ENCODE data around the gene CPOX.
A peak's percentile ranks its signal among the peaks of the same experiment; 100 is the strongest.

Gene CPOX

DNA sequence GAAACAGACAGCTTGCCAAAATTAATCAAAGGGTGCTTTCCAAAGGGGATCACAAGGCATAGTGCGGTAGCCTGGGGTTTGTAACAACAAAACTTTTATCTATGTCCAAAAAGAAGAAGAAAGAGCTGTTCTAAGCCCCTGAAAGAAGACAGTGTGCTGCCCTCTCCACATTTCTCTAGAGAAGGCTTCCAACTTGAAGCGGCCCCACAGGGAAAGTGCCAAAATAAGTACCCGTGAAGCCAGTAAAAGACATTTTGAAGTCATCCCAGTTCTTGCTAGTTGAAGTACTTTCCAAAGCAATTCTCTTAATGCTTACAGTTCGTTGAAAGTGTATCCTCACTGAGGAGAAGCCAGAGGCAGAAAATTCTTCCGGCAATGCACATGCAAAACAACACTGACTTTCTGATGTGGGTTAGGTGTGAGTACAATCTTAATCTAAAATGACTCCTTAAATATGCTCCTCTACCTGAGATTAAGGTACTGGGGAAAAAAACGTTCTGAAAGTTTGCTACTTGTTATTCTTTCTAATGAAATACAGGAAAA lies 40.3 kb downstream of the CPOX start:
- DNase-seq (no peak), ATAC-seq (replicated peaks) (no peak)
- Mint-ChIP-seq H3K36me3 (ENCODE audit: insufficient read depth) (peaks cover 3% of the 10 kb centered on the region), H3K9me3 (no peaks in the 10 kb centered on the region), H3K27me3 (no peaks in the 10 kb centered on the region), H3K27ac (peak overlapping the region; percentile 74 to 97), H3K4me3 (peak overlapping the region; percentile 48 to 77), H3K4me1 (ENCODE audit: low read depth in 2 of 2) (peaks cover 44 to 78% of the 10 kb centered on the region in 2 donors)

DNA sequence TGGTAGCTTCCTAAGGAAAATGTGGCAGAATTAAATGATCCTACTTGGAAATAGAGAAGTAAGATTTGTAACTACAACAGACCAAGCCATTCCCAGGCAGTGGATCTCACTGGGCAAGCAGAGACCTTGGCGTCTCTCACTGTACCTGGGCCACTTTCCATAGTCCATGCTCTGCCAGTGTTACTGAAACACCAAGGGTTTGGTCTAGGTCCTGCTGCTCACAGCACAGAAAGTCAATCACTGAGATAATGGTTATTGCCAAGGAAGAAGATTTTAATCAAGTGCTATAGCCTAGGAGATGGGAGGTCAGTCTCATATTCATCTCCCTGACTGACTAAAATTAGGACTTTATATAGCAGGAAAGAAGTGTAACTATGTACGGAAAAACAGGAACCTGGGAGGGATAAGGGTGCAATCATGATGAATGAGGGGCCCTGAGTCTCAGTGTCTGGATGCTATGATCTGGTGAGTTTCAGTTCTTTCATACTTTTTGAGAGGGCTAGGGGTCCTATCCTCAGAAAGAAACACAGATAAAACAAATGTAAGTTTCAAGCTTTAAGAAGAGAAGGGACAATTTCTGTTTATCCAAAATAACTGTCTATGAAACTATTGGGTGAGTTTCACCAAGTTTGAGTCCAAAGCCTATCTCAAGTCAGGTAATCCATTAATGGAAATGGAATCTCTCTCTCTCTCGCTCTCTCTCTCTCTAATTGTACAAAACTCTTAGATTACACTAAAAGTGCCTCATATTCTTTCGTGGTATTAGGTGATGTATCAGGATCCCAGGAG lies 41.0 kb downstream of the CPOX start:
- DNase-seq, result no peak
- Mint-ChIP-seq H3K9me3 (no peaks in the 10 kb centered on the region), H3K36me3 (ENCODE audit: insufficient read depth) (peaks cover 3% of the 10 kb centered on the region), H3K27ac (peak overlapping the region; percentile 74 to 97), H3K4me3 (peak overlapping the region; percentile 48 to 77), H3K27me3 (no peaks in the 10 kb centered on the region), H3K4me1 (ENCODE audit: low read depth in 2 of 2) (peaks cover 40 to 72% of the 10 kb centered on the region in 2 donors)
- no peak for ATAC-seq (replicated peaks)

DNA sequence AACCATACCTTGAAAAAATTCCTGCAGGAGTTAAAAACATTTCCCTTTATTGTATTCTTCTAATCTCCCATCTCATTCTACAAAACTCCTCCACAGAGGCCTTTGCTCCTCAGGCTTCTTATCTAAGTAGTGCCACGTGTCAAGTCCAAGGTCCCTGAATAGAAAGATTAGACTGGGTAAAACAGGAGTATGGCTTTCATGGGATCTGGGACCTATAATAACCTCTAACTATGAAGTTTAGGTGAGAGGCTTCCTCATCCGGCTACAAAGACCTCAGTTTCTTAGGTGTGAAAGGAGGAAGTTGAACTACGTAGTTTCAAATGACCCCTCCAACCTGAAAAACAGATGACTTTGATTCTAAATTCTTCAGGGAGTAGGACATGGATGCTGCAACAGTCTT lies 41.7 kb downstream of the CPOX start:
- H3K4me1 Mint-ChIP-seq (ENCODE audit: low read depth in 2 of 2), result peaks cover 34 to 65% of the 10 kb centered on the region in 2 donors
- DNase-seq (no peak), ATAC-seq (replicated peaks) (peak; percentile 39)
- no peaks in the 10 kb centered on the region for H3K9me3 Mint-ChIP-seq
- H3K36me3 Mint-ChIP-seq (ENCODE audit: insufficient read depth), result peaks cover 3% of the 10 kb centered on the region
- H3K4me3 Mint-ChIP-seq, result peak overlapping the region; percentile 41 to 77
- peak overlapping the region; percentile 58 to 97 for H3K27ac Mint-ChIP-seq
- no peaks in the 10 kb centered on the region for H3K27me3 Mint-ChIP-seq

DNA sequence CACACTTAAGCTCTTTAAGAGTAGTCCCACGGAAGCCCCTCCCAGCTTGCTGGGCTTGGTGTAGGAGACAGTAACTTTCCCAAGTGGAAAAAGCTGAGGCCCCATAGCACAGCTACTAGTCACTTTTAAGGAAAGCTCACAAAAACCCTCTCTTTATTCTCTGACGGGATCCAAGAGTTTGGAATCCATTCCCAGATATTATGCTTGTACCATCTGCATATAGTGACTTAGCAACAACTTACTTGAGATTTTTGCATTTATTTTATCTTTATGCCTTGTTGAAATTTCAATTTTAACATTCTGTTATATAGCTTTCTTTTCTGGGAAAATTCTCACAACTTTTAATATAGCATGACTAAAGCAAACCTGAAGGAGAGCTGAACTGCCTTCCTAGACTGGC lies 42.2 kb downstream of the CPOX start:
- DNase-seq, result no peak
- Mint-ChIP-seq H3K4me3 (peak overlapping the region in 1 of 2 donors; percentile 77), H3K27ac (peak overlapping the region; percentile 58 to 97), H3K36me3 (ENCODE audit: insufficient read depth) (peaks cover 3% of the 10 kb centered on the region), H3K9me3 (no peaks in the 10 kb centered on the region), H3K4me1 (ENCODE audit: low read depth in 2 of 2) (peaks cover 29 to 60% of the 10 kb centered on the region in 2 donors), H3K27me3 (no peaks in the 10 kb centered on the region)
- no peak for ATAC-seq (replicated peaks)

DNA sequence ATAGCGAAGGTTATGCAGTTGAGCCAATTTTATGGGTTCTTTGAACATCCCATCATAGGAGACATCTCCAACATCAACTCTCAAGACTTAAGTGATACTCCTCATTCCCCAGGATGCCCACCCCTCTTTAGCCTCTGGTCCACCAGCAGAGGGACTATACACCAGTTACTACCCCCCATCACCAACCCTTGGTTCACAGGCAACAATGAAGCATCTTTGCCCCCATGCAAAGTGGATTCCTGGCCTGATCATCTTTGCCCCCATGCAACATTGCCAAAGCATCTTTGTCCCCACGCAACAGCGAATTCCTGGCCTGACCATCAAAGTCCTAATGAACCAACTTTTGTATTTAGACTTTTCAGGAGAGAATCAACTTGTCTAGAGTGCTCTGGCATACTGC lies 42.6 kb downstream of the CPOX start:
- ATAC-seq (replicated peaks) (no peak), DNase-seq (no peak)
- no peak overlapping the region for H3K4me3 Mint-ChIP-seq
- no peaks in the 10 kb centered on the region for H3K9me3 Mint-ChIP-seq
- H3K36me3 Mint-ChIP-seq (ENCODE audit: insufficient read depth), result peaks cover 3% of the 10 kb centered on the region
- H3K4me1 Mint-ChIP-seq (ENCODE audit: low read depth in 2 of 2), result peaks cover 26 to 56% of the 10 kb centered on the region in 2 donors
- no peaks in the 10 kb centered on the region for H3K27me3 Mint-ChIP-seq
- peak overlapping the region in 1 of 2 donors; percentile 97 for H3K27ac Mint-ChIP-seq

DNA sequence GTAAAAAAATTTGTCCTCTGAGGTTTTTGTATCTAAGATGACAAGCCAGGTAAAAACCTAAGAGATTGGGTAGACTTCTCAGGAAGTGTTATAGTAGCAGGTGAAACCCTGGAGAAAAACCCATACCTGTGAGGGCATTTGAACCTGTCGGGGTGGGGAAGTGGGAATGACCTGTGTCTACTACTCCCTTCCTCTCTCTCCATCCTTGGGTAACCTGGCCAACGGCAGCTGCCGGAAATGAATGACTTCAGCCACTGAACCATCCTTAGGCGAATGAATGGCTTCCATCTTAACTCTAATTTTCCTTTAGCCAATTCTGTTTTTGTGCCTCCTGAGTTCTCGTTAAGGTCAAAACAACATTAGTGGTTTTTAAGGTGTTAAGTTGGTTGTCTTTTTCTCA lies 44.9 kb downstream of the CPOX start:
- Mint-ChIP-seq H3K4me3 (peak overlapping the region in 1 of 2 donors; percentile 41), H3K9me3 (no peaks in the 10 kb centered on the region), H3K4me1 (ENCODE audit: low read depth in 2 of 2) (peaks cover 23 to 37% of the 10 kb centered on the region in 2 donors), H3K36me3 (ENCODE audit: insufficient read depth) (no peaks in the 10 kb centered on the region), H3K27ac (peak overlapping the region in 1 of 2 donors; percentile 79), H3K27me3 (no peaks in the 10 kb centered on the region)
- no peak for ATAC-seq (replicated peaks)
- DNase-seq, result no peak

DNA sequence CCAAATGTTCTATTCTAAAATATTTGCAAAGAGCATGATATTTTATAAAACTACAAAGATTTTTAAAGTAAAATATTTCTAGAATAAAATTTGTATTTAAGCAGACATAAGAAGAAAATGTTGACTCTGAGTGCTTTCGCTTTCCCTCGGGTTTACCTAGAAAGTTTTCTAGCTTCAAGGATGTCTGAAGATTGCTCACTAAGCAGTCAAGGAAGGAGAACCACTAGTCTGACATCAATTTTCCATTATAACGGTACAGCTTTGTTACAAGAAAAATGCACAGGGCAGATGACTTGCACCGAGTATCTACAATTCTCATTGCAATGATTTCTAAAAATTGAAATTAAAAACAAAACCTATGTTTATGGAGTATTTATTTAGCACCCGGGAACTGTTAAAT lies 47.5 kb downstream of the CPOX start:
- H3K36me3 Mint-ChIP-seq (ENCODE audit: insufficient read depth), result no peaks in the 10 kb centered on the region
- ATAC-seq (replicated peaks) (peak; percentile 63), DNase-seq (no peak)
- peak overlapping the region in 1 of 2 donors; percentile 27 for H3K4me3 Mint-ChIP-seq
- H3K4me1 Mint-ChIP-seq (ENCODE audit: low read depth in 2 of 2), result peaks cover 7 to 20% of the 10 kb centered on the region in 2 donors
- no peaks in the 10 kb centered on the region for H3K27me3 Mint-ChIP-seq
- peak overlapping the region; percentile 4 to 17 for H3K27ac Mint-ChIP-seq
- no peaks in the 10 kb centered on the region for H3K9me3 Mint-ChIP-seq

DNA sequence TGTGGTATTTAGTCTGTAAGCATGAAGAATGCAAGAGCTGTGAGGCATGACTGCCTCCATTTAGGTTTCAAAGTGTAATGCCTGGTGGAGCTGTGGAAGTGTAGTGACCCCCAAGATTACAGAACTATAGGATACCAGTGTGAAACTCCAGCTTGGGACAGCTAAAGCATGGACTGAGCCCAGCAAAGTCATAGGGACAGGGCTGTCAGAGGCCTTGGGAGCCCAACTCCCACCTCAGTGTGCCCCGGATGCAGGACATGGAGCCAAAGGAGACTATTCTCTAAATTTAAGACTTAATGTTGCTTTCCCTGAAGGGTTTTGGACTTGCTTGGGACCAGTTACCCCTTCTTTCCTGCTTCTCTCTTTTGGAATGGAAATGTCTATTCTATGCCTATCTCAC lies 50.8 kb downstream of the CPOX start:
- H3K9me3 Mint-ChIP-seq, result no peaks in the 10 kb centered on the region
- no peaks in the 10 kb centered on the region for H3K36me3 Mint-ChIP-seq (ENCODE audit: insufficient read depth)
- DNase-seq (no peak), ATAC-seq (replicated peaks) (no peak)
- H3K27me3 Mint-ChIP-seq, result no peaks in the 10 kb centered on the region
- H3K4me1 Mint-ChIP-seq (ENCODE audit: low read depth in 2 of 2), result peaks cover 5 to 15% of the 10 kb centered on the region in 2 donors
- H3K4me3 Mint-ChIP-seq, result no peak overlapping the region
- peak overlapping the region in 1 of 2 donors; percentile 54 for H3K27ac Mint-ChIP-seq

DNA sequence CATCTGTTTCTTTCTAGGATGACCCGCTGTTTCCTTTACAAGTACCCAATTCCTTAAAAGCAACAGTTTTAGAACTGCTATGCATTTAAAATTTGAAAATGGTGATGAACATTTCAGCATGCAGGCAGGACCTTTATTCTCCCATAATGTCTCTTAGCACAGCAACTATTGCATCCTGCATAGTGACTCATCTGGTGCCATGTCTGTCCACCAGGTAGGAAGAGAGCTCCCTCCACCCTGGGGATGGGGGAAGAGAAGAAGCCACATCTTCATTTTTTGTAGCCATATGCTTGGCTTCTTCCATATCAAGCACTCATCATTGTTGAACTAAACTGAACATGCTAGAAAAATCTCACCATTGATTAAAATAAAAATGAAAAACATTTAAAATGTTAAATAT lies 51.7 kb downstream of the CPOX start:
- ATAC-seq (replicated peaks) (no peak), DNase-seq (no peak)
- Mint-ChIP-seq H3K9me3 (no peaks in the 10 kb centered on the region), H3K4me1 (ENCODE audit: low read depth in 2 of 2) (peaks cover 5 to 15% of the 10 kb centered on the region in 2 donors), H3K27ac (peak overlapping the region in 1 of 2 donors; percentile 28), H3K27me3 (no peaks in the 10 kb centered on the region), H3K36me3 (ENCODE audit: insufficient read depth) (no peaks in the 10 kb centered on the region), H3K4me3 (no peak overlapping the region)

DNA sequence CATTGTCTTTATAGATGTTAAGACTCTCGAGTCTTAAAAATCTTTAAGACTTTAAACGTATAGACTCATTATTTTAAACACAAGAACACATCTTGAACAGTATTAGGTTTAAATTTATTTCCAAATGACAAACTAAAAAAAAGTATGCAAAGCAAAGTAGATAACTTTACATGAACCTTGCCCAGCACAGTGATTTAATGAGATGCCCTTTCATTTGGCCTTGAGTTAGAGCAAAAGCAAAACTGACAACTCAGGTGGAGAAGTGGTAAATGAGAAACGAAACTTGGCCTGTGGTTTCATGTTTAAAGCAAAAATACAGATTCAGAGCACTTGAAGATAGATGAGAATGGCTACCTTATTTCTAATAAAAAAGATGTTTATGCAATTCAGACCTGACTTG lies 53.1 kb downstream of the CPOX start:
- H3K4me3 Mint-ChIP-seq, result peak overlapping the region in 1 of 2 donors; percentile 11
- H3K9me3 Mint-ChIP-seq, result no peaks in the 10 kb centered on the region
- peak overlapping the region in 1 of 2 donors; percentile 82 for H3K27ac Mint-ChIP-seq
- ATAC-seq (replicated peaks), result peak; percentile 62
- no peak for DNase-seq
- no peaks in the 10 kb centered on the region for H3K27me3 Mint-ChIP-seq
- no peaks in the 10 kb centered on the region for H3K36me3 Mint-ChIP-seq (ENCODE audit: insufficient read depth)
- H3K4me1 Mint-ChIP-seq (ENCODE audit: low read depth in 2 of 2), result peaks cover 4 to 18% of the 10 kb centered on the region in 2 donors

DNA sequence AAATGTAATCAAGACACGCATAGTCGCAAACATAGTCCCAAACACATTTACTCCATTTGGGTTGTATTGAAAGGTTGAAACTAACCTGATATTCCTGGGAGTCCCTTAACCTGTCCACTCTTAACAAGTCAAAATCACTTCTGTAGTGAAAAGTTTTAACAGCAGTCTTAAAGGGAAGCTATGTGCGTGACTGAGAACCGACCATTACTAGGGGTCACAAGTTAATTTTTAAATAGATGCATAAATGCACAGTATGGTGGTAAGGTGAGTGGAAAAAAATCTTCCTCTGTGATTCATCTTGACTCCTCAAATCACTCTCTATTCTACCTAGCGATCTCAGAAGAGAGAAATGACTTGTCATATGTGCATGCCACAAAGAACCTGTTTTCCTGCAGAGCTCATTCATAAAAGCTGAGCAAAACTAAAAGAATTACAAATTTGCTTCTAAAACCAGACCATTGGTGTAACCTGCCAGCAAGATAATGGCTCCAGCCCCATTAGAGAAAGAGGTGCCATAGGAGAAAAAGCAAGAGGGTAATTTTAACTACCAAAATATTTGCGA lies 56.9 kb downstream of the CPOX start:
- Mint-ChIP-seq H3K36me3 (ENCODE audit: insufficient read depth) (no peaks in the 10 kb centered on the region), H3K27ac (no peak overlapping the region), H3K27me3 (no peaks in the 10 kb centered on the region), H3K4me1 (ENCODE audit: low read depth in 2 of 2) (peaks cover 4 to 10% of the 10 kb centered on the region in 2 donors), H3K9me3 (no peaks in the 10 kb centered on the region), H3K4me3 (peak overlapping the region in 1 of 2 donors; percentile 45)
- ATAC-seq (replicated peaks) (no peak), DNase-seq (no peak)

DNA sequence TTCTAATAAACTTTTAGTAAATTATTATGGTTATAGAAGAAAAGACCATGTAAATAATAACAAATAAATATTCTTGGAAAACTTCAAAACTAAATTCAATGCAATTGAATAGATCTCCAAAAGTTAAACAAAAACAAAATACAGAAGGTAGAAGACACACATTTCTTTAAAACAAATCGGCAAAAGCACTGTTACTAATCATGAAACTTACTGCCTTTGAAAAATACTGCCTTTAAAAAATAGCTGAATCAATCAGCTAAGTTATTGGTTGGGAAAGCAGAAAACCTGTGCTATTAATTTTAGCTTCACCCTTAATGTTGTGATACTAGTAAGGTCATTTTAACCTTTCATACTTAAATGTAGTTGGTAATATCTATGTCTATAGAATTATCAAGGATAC lies 58.7 kb downstream of the CPOX start:
- no peak overlapping the region for H3K4me3 Mint-ChIP-seq

DNA sequence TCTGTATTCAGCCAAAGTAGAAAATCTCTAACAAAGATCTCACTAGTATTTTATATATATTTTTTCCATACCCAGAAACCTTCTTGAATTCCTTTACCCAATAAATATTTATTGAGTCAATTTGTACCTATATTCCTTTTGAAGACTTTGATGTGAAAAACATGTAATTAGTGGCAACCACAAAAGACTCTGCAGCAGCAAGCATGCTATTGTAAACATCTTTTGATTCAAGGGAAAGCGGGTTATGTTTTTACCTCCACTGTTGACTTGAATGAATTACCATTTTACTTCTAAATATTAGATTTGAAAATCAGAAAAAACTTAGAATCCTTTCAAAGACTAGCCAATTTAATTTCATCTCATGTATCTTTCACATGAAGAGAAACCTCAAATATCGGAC lies 59.2 kb downstream of the CPOX start:
- Mint-ChIP-seq H3K4me1 (ENCODE audit: low read depth in 2 of 2) (peaks cover 2 to 7% of the 10 kb centered on the region in 2 donors), H3K4me3 (peak overlapping the region in 1 of 2 donors; percentile 41), H3K27ac (no peak overlapping the region), H3K36me3 (ENCODE audit: insufficient read depth) (no peaks in the 10 kb centered on the region), H3K27me3 (no peaks in the 10 kb centered on the region), H3K9me3 (no peaks in the 10 kb centered on the region)
- DNase-seq (no peak), ATAC-seq (replicated peaks) (no peak)

More for the DNA sequence above, 58.7 kb downstream of the CPOX start:
- Mint-ChIP-seq H3K27me3 (no peaks in the 10 kb centered on the region), H3K27ac (no peak overlapping the region), H3K36me3 (ENCODE audit: insufficient read depth) (no peaks in the 10 kb centered on the region), H3K4me1 (ENCODE audit: low read depth in 2 of 2) (peaks cover 2 to 7% of the 10 kb centered on the region in 2 donors), H3K9me3 (no peaks in the 10 kb centered on the region)
- ATAC-seq (replicated peaks), result no peak
- DNase-seq, result no peak
